ENCODE measurements around the gene DCST1. TPM values are rescaled to one million over a fixed set of nuclear protein-coding genes. Genes with fewer than 3 reads are reported as not detected.
A peak's percentile ranks its signal among the peaks of the same experiment; 100 is the strongest.

DCST1 gene
- total and polyA plus RNA-seq, 2 of the 8 experiments (the other 6 are each of a cell fraction or from before 2014, with no cell fraction given), result not detected

DNA sequence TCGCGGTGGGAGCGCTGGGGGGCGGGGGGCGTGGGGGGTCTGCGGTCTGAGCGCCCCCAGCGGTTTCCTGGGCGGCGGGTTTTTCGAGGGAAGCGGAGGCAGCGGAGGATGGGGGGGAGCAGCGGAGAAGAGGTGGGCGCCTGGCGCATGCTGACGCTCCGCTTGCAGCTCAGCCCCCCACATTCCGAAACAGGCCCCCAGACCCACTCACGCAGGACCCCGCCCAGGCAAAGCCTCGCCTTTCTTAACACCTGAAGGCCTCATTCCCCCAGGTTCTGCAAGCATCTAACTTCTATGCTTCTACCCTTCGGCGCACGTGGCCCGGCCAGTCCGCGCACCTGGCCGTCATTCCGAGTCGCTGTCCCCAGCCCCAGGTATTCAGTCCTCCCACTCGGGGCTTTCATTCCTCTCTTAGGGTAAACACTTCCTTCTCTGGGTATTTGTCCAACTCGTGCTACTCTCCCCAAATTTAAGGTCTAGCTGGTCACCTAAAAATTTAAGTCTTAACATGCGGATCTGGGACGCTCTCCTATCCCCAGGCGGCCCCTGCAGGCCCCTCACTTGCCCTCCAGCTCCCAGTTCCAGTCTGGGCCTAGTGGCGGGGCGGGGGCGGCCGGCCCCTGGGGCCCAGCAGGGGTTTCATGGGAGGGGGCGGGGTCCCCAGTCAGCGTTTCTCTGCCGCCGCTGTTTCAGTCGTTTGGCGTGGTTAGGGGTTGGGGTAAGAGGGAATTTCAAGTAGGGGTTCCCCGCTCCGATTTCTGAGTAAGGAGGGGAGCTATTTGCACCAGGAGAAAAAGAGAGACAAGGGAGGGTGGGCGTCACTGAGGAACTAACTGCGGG, 33.8 kb upstream of the DCST1 start:
- ChIA-PET POLR2A (ENCODE audit: partially characterized antibody) (interaction anchor here (1.0 to 42.8 kb wide), 9 partner anchors 12 to 129 kb away, joined by 3 to 702 read pairs (median 6); partner anchors contain the start of genes ADAM15, CKS1B, FLAD1 and PBXIP1), CTCF (ENCODE audit: partially characterized antibody) (interaction anchor here (0.6 to 14.0 kb wide), 13 partner anchors 15 to 134 kb away, joined by 3 to 334 read pairs (median 11); partner anchors contain the start of genes ADAM15, CKS1B, EFNA4 and FLAD1)
- H3K9me3 ChIP-seq (ENCODE audit: insufficient read depth in 2 of 2, low read depth in 1 of 2, low read length in 1 of 2), result no peaks in the 10 kb centered on the region
- 2% methylated on average over 24 of the region's 50 CpGs; no CpG with 5 or more reads in 1 of the 2 experiments for WGBS, 2 experiments (ENCODE audit: extremely low coverage in 1 of 2, insufficient coverage in 1 of 2, insufficient read length in 1 of 2, insufficient replicate concordance in 2 of 2, low coverage in 1 of 2, low lambda C conversion rate in 2 of 2, missing lambda C conversion rate in 1 of 2)
- H3K23me2 ChIP-seq (ENCODE audit: low read depth, low read length), result peaks cover 18% of the 10 kb centered on the region; the same call in 1 of the 2 replicates
- H3K79me1 ChIP-seq (ENCODE audit: low read depth, low read length), result no peaks in the 10 kb centered on the region
- peak overlapping the region; percentile 77; the same call in 1 of the 2 replicates for H3K27ac ChIP-seq (ENCODE audit: low read depth, low read length)
- FAIRE-seq, result no peak
- H2BK12ac ChIP-seq (ENCODE audit: low read depth, low read length), result peak overlapping the region; percentile 96; the same call in 1 of the 2 replicates
- H3K36me3 ChIP-seq (ENCODE audit: control insufficient read depth in 2 of 4, insufficient read depth in 4 of 4, low read length in 3 of 4), result no peaks in the 10 kb centered on the region
- peak overlapping the region; percentile 99 for H3K18ac ChIP-seq (ENCODE audit: extremely low read depth, low read length)
- peaks cover 6 to 10% (median 8%) of the 10 kb centered on the region in 4 experiments for H3K4me1 ChIP-seq (replicated peaks in 1 of 4; ENCODE audit: control insufficient read depth in 3 of 4, insufficient read depth in 4 of 4, low read length in 3 of 4)
- peaks cover 0 to 2% of the 10 kb centered on the region in 2 experiments for H4K20me1 ChIP-seq (replicated peaks in 1 of 2; ENCODE audit: control insufficient read depth in 1 of 2, insufficient read depth in 2 of 2, low read length in 2 of 2)
- H3K4ac ChIP-seq (replicated peaks; ENCODE audit: insufficient read length, low read depth, low read length), result peak overlapping the region; percentile 36
- peak overlapping the region; percentile 22 for H4K8ac ChIP-seq (ENCODE audit: extremely low read depth, insufficient read depth, low read length)
- H4K5ac ChIP-seq (ENCODE audit: insufficient read length, low read depth, low read length), result peak overlapping the region; percentile 93
- H3K9ac ChIP-seq (replicated peaks in 1 of 4; ENCODE audit: extremely low read depth in 1 of 4, low read depth in 3 of 4, low read length in 3 of 4), result peak overlapping the region in 2 of 4 experiments; percentile 63; a peak in 4 of 7 replicates
- H2AK5ac ChIP-seq (ENCODE audit: low read depth, low read length), result peak overlapping the region; percentile 97
- no peak overlapping the region for H3K23ac ChIP-seq (ENCODE audit: insufficient read length)
- peak overlapping the region; percentile 55 to 68 (median 58) for H3K4me3 ChIP-seq (ENCODE audit: extremely low read depth in 1 of 4, insufficient read depth in 2 of 4, low read depth in 3 of 4, low read length in 4 of 4)
- H2BK5ac ChIP-seq (ENCODE audit: low read depth, low read length), result peak overlapping the region; percentile 97
- peak overlapping the region; percentile 88; the same call in 1 of the 2 replicates for H2BK15ac ChIP-seq (ENCODE audit: low read length)
- H2BK20ac ChIP-seq (ENCODE audit: low read length), result peak overlapping the region; percentile 90; the same call in 1 of the 2 replicates
- H3K79me2 ChIP-seq (ENCODE audit: control insufficient read depth in 1 of 2, insufficient read depth in 2 of 2, low read length in 2 of 2), result peaks cover 0 to 19% of the 10 kb centered on the region in 2 experiments; a peak in 2 of 4 replicates
- H3K14ac ChIP-seq (ENCODE audit: insufficient read length), result no peak overlapping the region
- peak overlapping the region; percentile 7; the same call in 1 of the 2 replicates for H2AFZ ChIP-seq (ENCODE audit: low read length)
- peak in 1 of 2 experiments; percentile 85 for DNase-seq (ENCODE audit: low read depth in 1 of 2, low spot score in 2 of 2)
- peak overlapping the region; percentile 91 for H3K56ac ChIP-seq (replicated peaks; ENCODE audit: insufficient read length, low read depth, low read length)
- peak overlapping the region; percentile 79 to 91 for H3K4me2 ChIP-seq (ENCODE audit: insufficient read depth in 1 of 2, low read depth in 2 of 2, low read length in 2 of 2)
- no peaks in the 10 kb centered on the region for H3K27me3 ChIP-seq (replicated peaks in 1 of 4; ENCODE audit: control insufficient read depth in 3 of 4, extremely low read depth in 1 of 4, insufficient read depth in 3 of 4, low read length in 3 of 4)
- peak overlapping the region; percentile 99 for H4K91ac ChIP-seq (replicated peaks; ENCODE audit: insufficient read length, low read length)
- H2BK120ac ChIP-seq (replicated peaks; ENCODE audit: low read depth, low read length), result peak overlapping the region; percentile 93
- no peak for TF ChIP-seq NANOG (IDR thresholded peaks at IDR 0.05; ENCODE audit: insufficient read depth, low read depth, low read length, poor library complexity, severe bottlenecking)
- no peak for TF ChIP-seq EP300 (IDR thresholded peaks at IDR 0.05; ENCODE audit: borderline replicate concordance in 1 of 2, low read depth in 2 of 2, low read length in 2 of 2)
- no peak for TF ChIP-seq SIRT6 (IDR thresholded peaks at IDR 0.05; ENCODE audit: low read length)
- 0 out of 2 replicates have a peak, but pooled peaks have one; percentile 26 for TF ChIP-seq TBP (IDR thresholded peaks at IDR 0.05; ENCODE audit: low read depth, low read length)
- no peak; the same call in 1 of the 2 replicates for TF ChIP-seq EGR1 (IDR thresholded peaks at IDR 0.05; ENCODE audit: borderline replicate concordance, low read depth, low read length)
- TF ChIP-seq SUZ12 (IDR thresholded peaks at IDR 0.05; ENCODE audit: low read length), result no peak
- no peak for TF ChIP-seq CHD2 (IDR thresholded peaks at IDR 0.05; ENCODE audit: low read length)
- TF ChIP-seq CEBPB (IDR thresholded peaks at IDR 0.05; ENCODE audit: low read depth, low read length), result no peak
- TF ChIP-seq JUN (IDR thresholded peaks at IDR 0.05; ENCODE audit: low read depth, low read length), result no peak
- no peak for TF ChIP-seq POLR2A (IDR thresholded peaks at IDR 0.05; ENCODE audit: control extremely low read depth in 1 of 2, low read depth in 2 of 2, low read length in 2 of 2)
- TF ChIP-seq JUND (IDR thresholded peaks at IDR 0.05; ENCODE audit: low read length), result no peak
